ENCODE measurements around the gene NUMB.
A peak's percentile ranks its signal among the peaks of the same experiment; 100 is the strongest.

NUMB gene

GRCh38 chr14:73289729-73290128 is 168.6 kb downstream of the NUMB start:
- Histone ChIP-seq H3K4me1 (ENCODE audit: control insufficient read depth, insufficient read depth, low read length) (peaks cover 2% of the 10 kb centered on the region), H3K4me3 (ENCODE audit: low read length in 2 of 2) (no peak overlapping the region), H3K36me3 (ENCODE audit: control insufficient read depth in 2 of 2, insufficient read depth in 2 of 2, low read length in 2 of 2) (peaks cover 9 to 14% of the 10 kb centered on the region in 2 donors), H3K9me3 (ENCODE audit: control insufficient read depth in 2 of 2, low read length in 2 of 2) (no peaks in the 10 kb centered on the region), H3K27ac (ENCODE audit: low read length) (no peak overlapping the region), H3K9ac (ENCODE audit: low read length in 2 of 2) (no peak overlapping the region), H3K27me3 (ENCODE audit: control insufficient read depth in 1 of 2, insufficient read depth in 2 of 2, low read length in 2 of 2) (no peaks in the 10 kb centered on the region)

DNA sequence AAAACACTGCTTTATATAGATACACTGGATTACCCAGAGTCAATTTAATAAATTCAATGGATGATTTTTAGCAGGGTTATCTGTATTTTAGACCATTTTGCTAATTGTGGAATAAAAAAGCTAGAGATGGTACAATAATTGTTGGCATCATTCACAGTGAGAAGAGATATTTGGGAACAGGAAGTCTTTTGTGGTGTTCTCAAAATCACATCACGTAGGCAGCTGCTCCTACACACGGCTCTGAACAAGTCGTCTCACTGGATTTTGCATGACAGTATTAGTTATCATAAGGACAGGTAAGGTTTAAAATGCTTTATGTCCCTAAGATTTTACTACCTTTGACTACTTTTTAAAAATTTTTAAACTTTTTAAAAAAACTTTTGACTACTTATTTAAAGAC is 169.0 kb downstream of the NUMB start:
- H3K9ac ChIP-seq (ENCODE audit: low read length in 2 of 2), result no peak overlapping the region
- peaks cover 2% of the 10 kb centered on the region for H3K4me1 ChIP-seq (ENCODE audit: control insufficient read depth, insufficient read depth, low read length)
- no peaks in the 10 kb centered on the region for H3K27me3 ChIP-seq (ENCODE audit: control insufficient read depth in 1 of 2, insufficient read depth in 2 of 2, low read length in 2 of 2)
- peak overlapping the region; percentile 6 for H3K27ac ChIP-seq (ENCODE audit: low read length)
- H3K36me3 ChIP-seq (ENCODE audit: control insufficient read depth in 2 of 2, insufficient read depth in 2 of 2, low read length in 2 of 2), result peaks cover 9 to 14% of the 10 kb centered on the region in 2 donors
- no peaks in the 10 kb centered on the region for H3K9me3 ChIP-seq (ENCODE audit: control insufficient read depth in 2 of 2, low read length in 2 of 2)
- H3K4me3 ChIP-seq (ENCODE audit: low read length in 2 of 2), result no peak overlapping the region

GRCh38 chr14:73287071-73287470 is 171.3 kb downstream of the NUMB start:
- H3K9ac ChIP-seq (ENCODE audit: low read length in 2 of 2), result no peak overlapping the region

GRCh38 chr14:73286598-73286997 is 171.7 kb downstream of the NUMB start:
- H3K4me1 ChIP-seq (ENCODE audit: control insufficient read depth, insufficient read depth, low read length), result peaks cover 2% of the 10 kb centered on the region
- peaks cover 28 to 31% of the 10 kb centered on the region in 2 donors for H3K36me3 ChIP-seq (ENCODE audit: control insufficient read depth in 2 of 2, insufficient read depth in 2 of 2, low read length in 2 of 2)
- no peaks in the 10 kb centered on the region for H3K9me3 ChIP-seq (ENCODE audit: control insufficient read depth in 2 of 2, low read length in 2 of 2)
- H3K4me3 ChIP-seq (ENCODE audit: low read length in 2 of 2), result no peak overlapping the region
- no peaks in the 10 kb centered on the region for H3K27me3 ChIP-seq (ENCODE audit: control insufficient read depth in 1 of 2, insufficient read depth in 2 of 2, low read length in 2 of 2)
- H3K27ac ChIP-seq (ENCODE audit: low read length), result no peak overlapping the region
- no peak overlapping the region for H3K9ac ChIP-seq (ENCODE audit: low read length in 2 of 2)

More at GRCh38 chr14:73287071-73287470, 171.3 kb downstream of the NUMB start:
- Histone ChIP-seq H3K4me1 (ENCODE audit: control insufficient read depth, insufficient read depth, low read length) (peaks cover 2% of the 10 kb centered on the region), H3K4me3 (ENCODE audit: low read length in 2 of 2) (no peak overlapping the region), H3K36me3 (ENCODE audit: control insufficient read depth in 2 of 2, insufficient read depth in 2 of 2, low read length in 2 of 2) (peaks cover 24 to 28% of the 10 kb centered on the region in 2 donors), H3K27me3 (ENCODE audit: control insufficient read depth in 1 of 2, insufficient read depth in 2 of 2, low read length in 2 of 2) (no peaks in the 10 kb centered on the region), H3K27ac (ENCODE audit: low read length) (no peak overlapping the region), H3K9me3 (ENCODE audit: control insufficient read depth in 2 of 2, low read length in 2 of 2) (no peaks in the 10 kb centered on the region)

DNA sequence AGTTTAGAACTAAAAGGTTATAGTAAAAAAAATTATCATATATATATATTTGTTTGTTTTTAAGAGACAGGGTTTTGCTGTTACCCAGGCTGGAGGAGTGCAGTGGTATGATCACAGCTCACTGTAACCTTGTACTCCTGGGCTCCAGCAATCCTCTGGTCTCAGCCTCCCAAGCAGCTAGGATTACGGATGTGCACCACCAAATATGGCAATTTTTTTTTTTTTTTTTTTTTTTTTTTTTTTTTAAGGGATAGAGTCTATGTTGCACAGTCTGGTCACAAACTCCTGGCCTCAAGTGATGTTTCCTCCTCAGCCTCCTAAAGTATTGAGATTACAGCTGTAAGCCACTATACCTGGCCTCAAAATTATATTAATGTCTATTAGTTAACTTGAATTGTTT is 172.4 kb downstream of the NUMB start:
- Histone ChIP-seq H3K9ac (ENCODE audit: low read length in 2 of 2) (no peak overlapping the region), H3K36me3 (ENCODE audit: control insufficient read depth in 2 of 2, insufficient read depth in 2 of 2, low read length in 2 of 2) (peaks cover 29 to 36% of the 10 kb centered on the region in 2 donors), H3K27me3 (ENCODE audit: control insufficient read depth in 1 of 2, insufficient read depth in 2 of 2, low read length in 2 of 2) (no peaks in the 10 kb centered on the region), H3K4me3 (ENCODE audit: low read length in 2 of 2) (no peak overlapping the region), H3K9me3 (ENCODE audit: control insufficient read depth in 2 of 2, low read length in 2 of 2) (no peaks in the 10 kb centered on the region), H3K27ac (ENCODE audit: low read length) (no peak overlapping the region), H3K4me1 (ENCODE audit: control insufficient read depth, insufficient read depth, low read length) (peaks cover 2% of the 10 kb centered on the region)

DNA sequence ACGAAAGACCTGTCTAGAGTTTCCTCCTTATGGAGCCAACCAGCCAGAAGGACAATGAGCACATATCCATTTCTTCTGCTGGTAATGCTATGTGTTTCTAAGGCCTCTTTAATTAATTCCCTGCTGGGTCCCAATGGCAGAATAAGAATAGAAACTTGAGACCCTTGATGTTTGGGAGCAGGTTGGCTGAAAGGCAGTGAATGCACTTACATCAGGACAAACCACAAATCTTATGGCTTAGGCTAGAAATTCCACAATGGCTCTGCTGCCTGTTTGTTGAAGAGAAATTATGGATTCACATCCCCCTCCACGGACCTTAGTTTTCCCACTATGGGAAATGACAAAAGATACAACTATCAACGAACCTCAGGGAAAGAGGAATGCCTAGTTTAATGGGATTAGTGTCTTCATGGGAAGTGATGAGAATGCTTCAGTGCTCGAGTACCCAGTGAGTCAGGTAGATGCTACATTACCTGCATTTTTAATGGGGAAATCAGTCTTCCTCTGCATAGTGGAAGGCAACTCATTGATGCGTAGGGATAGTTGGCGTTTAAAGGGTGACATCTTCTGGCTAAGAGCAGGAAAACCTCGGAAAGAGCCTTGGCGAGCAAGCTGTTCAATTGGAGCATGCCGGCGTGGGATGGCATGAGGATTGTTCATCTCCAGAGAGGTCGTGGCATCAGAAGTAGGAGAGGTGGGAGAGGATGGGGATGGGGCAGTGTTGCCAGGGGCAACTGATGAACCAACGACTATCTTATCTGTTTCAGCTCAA is 174.6 kb downstream of the NUMB start:
- Histone ChIP-seq H3K9ac (ENCODE audit: low read length in 2 of 2) (no peak overlapping the region), H3K4me1 (ENCODE audit: control insufficient read depth, insufficient read depth, low read length) (no peaks in the 10 kb centered on the region), H3K27me3 (ENCODE audit: control insufficient read depth in 1 of 2, insufficient read depth in 2 of 2, low read length in 2 of 2) (no peaks in the 10 kb centered on the region), H3K27ac (ENCODE audit: low read length) (no peak overlapping the region), H3K36me3 (ENCODE audit: control insufficient read depth in 2 of 2, insufficient read depth in 2 of 2, low read length in 2 of 2) (peaks cover 38 to 42% of the 10 kb centered on the region in 2 donors), H3K9me3 (ENCODE audit: control insufficient read depth in 2 of 2, low read length in 2 of 2) (no peaks in the 10 kb centered on the region), H3K4me3 (ENCODE audit: low read length in 2 of 2) (no peak overlapping the region)

DNA sequence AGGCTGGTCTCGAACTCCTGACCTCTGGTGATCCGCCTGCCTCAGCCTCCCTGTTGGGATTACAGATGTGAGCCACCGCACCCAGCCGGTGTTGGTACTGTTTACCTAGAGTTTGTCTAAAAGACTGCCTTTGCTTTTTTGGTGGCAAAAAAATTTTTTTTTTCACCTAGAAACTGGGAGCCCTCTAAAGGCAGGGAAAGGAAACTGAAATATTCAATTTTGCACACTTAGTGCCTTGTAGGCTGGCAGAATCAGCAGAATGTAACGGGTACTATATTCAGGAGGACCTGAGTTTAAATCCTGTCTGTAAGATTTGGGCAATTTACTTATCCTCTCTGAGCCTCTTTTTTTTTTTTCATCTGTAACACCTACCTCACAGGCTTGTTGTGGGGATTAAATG is 177.4 kb downstream of the NUMB start:
- peaks cover 47 to 55% of the 10 kb centered on the region in 2 donors for H3K36me3 ChIP-seq (ENCODE audit: control insufficient read depth in 2 of 2, insufficient read depth in 2 of 2, low read length in 2 of 2)
- H3K4me1 ChIP-seq (ENCODE audit: control insufficient read depth, insufficient read depth, low read length), result no peaks in the 10 kb centered on the region
- H3K9me3 ChIP-seq (ENCODE audit: control insufficient read depth in 2 of 2, low read length in 2 of 2), result no peaks in the 10 kb centered on the region
- H3K9ac ChIP-seq (ENCODE audit: low read length in 2 of 2), result no peak overlapping the region
- no peaks in the 10 kb centered on the region for H3K27me3 ChIP-seq (ENCODE audit: control insufficient read depth in 1 of 2, insufficient read depth in 2 of 2, low read length in 2 of 2)
- H3K4me3 ChIP-seq (ENCODE audit: low read length in 2 of 2), result no peak overlapping the region
- H3K27ac ChIP-seq (ENCODE audit: low read length), result no peak overlapping the region

DNA sequence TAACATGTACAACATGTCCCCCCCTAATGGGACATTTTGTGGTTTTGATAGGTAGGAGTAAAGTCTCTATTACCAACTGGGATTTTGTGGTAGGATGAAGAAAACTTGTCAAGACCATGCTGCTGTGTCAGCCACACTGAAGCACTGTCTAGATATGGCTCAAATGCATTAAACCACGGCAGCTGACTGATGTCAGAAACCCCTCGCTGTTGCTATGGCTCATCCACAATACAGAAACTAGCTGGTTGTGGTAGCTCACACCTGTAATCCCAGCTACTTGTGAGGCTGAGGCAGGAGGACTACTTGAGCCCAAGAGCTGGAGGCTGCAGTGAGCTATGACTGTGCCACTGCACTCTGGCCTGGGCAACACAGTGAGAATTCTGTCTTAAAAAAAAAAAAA is 181.0 kb downstream of the NUMB start:
- Histone ChIP-seq H3K4me1 (ENCODE audit: control insufficient read depth, insufficient read depth, low read length) (peaks cover 2% of the 10 kb centered on the region), H3K36me3 (ENCODE audit: control insufficient read depth in 2 of 2, insufficient read depth in 2 of 2, low read length in 2 of 2) (peaks cover 35 to 49% of the 10 kb centered on the region in 2 donors), H3K27ac (ENCODE audit: low read length) (no peak overlapping the region), H3K9ac (ENCODE audit: low read length in 2 of 2) (no peak overlapping the region), H3K4me3 (ENCODE audit: low read length in 2 of 2) (no peak overlapping the region), H3K27me3 (ENCODE audit: control insufficient read depth in 1 of 2, insufficient read depth in 2 of 2, low read length in 2 of 2) (no peaks in the 10 kb centered on the region), H3K9me3 (ENCODE audit: control insufficient read depth in 2 of 2, low read length in 2 of 2) (no peaks in the 10 kb centered on the region)

DNA sequence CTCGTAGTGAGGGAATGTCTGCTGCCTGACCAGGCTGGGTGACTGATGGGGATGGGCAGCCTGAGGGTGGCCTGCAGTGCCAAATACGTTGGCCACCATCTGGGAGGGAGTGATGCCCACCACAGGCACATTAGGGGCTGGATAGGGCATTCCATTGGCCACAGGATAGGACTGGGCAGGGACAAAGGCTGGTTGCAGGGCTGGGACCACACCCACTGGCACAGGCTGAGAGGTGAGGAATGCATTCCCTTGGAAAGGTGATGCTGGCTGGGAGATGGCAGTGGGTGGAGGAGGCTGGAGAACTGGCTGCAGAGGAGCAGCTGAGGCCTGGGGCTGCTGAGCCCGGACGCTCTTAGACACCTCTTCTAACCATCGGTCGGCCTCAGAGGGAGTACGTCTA is 181.5 kb downstream of the NUMB start:
- Histone ChIP-seq H3K36me3 (ENCODE audit: control insufficient read depth in 2 of 2, insufficient read depth in 2 of 2, low read length in 2 of 2) (peaks cover 29 to 43% of the 10 kb centered on the region in 2 donors), H3K9me3 (ENCODE audit: control insufficient read depth in 2 of 2, low read length in 2 of 2) (no peaks in the 10 kb centered on the region), H3K9ac (ENCODE audit: low read length in 2 of 2) (no peak overlapping the region), H3K4me1 (ENCODE audit: control insufficient read depth, insufficient read depth, low read length) (peaks cover 5% of the 10 kb centered on the region), H3K27ac (ENCODE audit: low read length) (no peak overlapping the region), H3K4me3 (ENCODE audit: low read length in 2 of 2) (no peak overlapping the region), H3K27me3 (ENCODE audit: control insufficient read depth in 1 of 2, insufficient read depth in 2 of 2, low read length in 2 of 2) (no peaks in the 10 kb centered on the region)

GRCh38 chr14:73273799-73274198 is 184.5 kb downstream of the NUMB start:
- Histone ChIP-seq H3K36me3 (ENCODE audit: control insufficient read depth in 2 of 2, insufficient read depth in 2 of 2, low read length in 2 of 2) (peaks cover 17 to 30% of the 10 kb centered on the region in 2 donors), H3K27ac (ENCODE audit: low read length) (no peak overlapping the region)

DNA sequence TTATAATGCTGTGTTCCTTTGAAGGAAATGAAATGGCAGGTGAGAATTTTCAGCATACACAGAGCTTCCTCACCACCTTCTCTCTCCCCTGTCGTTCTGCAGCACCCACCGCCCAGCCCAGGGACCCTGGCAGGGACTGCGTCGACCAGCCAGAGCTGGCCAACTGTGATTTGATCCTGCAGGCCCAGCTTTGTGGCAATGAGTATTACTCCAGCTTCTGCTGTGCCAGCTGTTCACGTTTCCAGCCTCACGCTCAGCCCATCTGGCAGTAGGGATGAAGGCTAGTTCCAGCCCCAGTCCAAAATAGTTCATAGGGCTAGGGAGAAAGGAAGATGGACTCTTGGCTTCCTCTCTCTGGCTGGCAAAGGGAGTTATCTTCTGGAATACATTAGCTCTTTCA is 186.0 kb downstream of the NUMB start:
- Histone ChIP-seq H3K27me3 (ENCODE audit: control insufficient read depth in 1 of 2, insufficient read depth in 2 of 2, low read length in 2 of 2) (no peaks in the 10 kb centered on the region), H3K9ac (ENCODE audit: low read length in 2 of 2) (no peak overlapping the region), H3K4me1 (ENCODE audit: control insufficient read depth, insufficient read depth, low read length) (peaks cover 14% of the 10 kb centered on the region), H3K4me3 (ENCODE audit: low read length in 2 of 2) (no peak overlapping the region), H3K9me3 (ENCODE audit: control insufficient read depth in 2 of 2, low read length in 2 of 2) (no peaks in the 10 kb centered on the region), H3K36me3 (ENCODE audit: control insufficient read depth in 2 of 2, insufficient read depth in 2 of 2, low read length in 2 of 2) (peaks cover 21 to 28% of the 10 kb centered on the region in 2 donors), H3K27ac (ENCODE audit: low read length) (peak overlapping the region; percentile 24)

More at GRCh38 chr14:73273799-73274198, 184.5 kb downstream of the NUMB start:
- Histone ChIP-seq H3K4me1 (ENCODE audit: control insufficient read depth, insufficient read depth, low read length) (peaks cover 14% of the 10 kb centered on the region), H3K27me3 (ENCODE audit: control insufficient read depth in 1 of 2, insufficient read depth in 2 of 2, low read length in 2 of 2) (no peaks in the 10 kb centered on the region), H3K9me3 (ENCODE audit: control insufficient read depth in 2 of 2, low read length in 2 of 2) (no peaks in the 10 kb centered on the region), H3K4me3 (ENCODE audit: low read length in 2 of 2) (no peak overlapping the region), H3K9ac (ENCODE audit: low read length in 2 of 2) (no peak overlapping the region)

Data from stomach smooth muscle (tissue), 2 donors.